Measurements from ENCODE around the gene IRF2BP2.

- TF ChIP-seq CTCF (IDR thresholded peaks at IDR 0.05) (no peak), POLR2A (IDR thresholded peaks at IDR 0.05) (no peak)
Measured at GRCh38 chr1:234617131-234617985, 7.4 kb upstream of the IRF2BP2 start.

All from thyroid gland (tissue), 4 donors.